ENCODE results near the gene TAS1R2. TPM values are rescaled to one million over a fixed set of nuclear protein-coding genes. Genes with fewer than 3 reads are reported as not detected.

TAS1R2 gene
- total and polyA plus RNA-seq, 9 of the 15 experiments (the other 6 are each of a cell fraction or from before 2014, with no cell fraction given), result not detected

DNA sequence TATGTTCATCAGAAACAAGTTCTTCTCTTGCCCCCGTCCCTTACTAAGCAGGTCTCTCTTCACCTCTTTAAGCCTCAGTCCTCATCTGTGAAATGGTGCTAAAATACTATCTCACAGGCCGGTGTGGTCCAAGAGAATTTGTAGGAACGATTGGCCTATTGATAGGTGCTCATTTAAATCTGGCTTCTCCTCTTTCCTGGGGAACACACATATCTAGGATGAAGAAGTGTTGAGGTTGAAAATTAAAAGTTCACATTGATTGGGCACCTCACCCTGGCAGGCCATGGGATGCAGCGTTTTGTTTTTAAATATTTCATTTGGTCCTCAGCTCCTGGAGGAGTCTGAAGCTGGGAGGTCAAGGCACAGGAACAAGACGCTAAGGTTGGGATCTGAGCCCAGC is 8.9 kb upstream of the TAS1R2 start (continued):
- TF ChIP-seq, protein P1, sequence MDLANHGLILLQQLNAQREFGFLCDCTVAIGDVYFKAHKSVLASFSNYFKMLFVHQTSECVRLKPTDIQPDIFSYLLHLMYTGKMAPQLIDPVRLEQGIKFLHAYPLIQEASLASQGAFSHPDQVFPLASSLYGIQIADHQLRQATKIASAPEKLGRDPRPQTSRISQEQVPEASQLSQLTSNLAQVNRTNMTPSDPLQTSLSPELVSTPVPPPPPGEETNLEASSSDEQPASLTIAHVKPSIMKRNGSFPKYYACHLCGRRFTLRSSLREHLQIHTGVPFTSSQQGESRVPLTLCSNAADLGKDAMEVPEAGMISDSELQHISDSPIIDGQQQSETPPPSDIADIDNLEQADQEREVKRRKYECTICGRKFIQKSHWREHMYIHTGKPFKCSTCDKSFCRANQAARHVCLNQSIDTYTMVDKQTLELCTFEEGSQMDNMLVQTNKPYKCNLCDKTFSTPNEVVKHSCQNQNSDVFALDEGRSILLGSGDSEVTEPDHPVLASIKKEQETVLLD (IDR thresholded peaks at IDR 0.05), result no peak
- TF ChIP-seq ZNF518B (CRISPR knock-in tag; IDR thresholded peaks at IDR 0.05) (no peak), IRF2 (CRISPR knock-in tag; IDR thresholded peaks at IDR 0.05) (no peak), BCL6 (CRISPR knock-in tag; IDR thresholded peaks at IDR 0.05) (no peak), SMARCA4 (IDR thresholded peaks at IDR 0.05) (no peak), CBX3 (IDR thresholded peaks at IDR 0.05; ENCODE audit: borderline replicate concordance in 1 of 2, low read length in 2 of 2) (no peak), ETV5 (CRISPR knock-in tag; IDR thresholded peaks at IDR 0.05; ENCODE audit: low read depth) (no peak), NR1H2 (CRISPR knock-in tag; IDR thresholded peaks at IDR 0.05) (no peak), POLR2A (conservative IDR thresholded peaks at IDR 0.05) (no peak)
- TF ChIP-seq, protein P2, sequence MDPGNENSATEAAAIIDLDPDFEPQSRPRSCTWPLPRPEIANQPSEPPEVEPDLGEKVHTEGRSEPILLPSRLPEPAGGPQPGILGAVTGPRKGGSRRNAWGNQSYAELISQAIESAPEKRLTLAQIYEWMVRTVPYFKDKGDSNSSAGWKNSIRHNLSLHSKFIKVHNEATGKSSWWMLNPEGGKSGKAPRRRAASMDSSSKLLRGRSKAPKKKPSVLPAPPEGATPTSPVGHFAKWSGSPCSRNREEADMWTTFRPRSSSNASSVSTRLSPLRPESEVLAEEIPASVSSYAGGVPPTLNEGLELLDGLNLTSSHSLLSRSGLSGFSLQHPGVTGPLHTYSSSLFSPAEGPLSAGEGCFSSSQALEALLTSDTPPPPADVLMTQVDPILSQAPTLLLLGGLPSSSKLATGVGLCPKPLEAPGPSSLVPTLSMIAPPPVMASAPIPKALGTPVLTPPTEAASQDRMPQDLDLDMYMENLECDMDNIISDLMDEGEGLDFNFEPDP (CRISPR knock-in tag; IDR thresholded peaks at IDR 0.05), result no peak
- TF ChIP-seq, protein P3, sequence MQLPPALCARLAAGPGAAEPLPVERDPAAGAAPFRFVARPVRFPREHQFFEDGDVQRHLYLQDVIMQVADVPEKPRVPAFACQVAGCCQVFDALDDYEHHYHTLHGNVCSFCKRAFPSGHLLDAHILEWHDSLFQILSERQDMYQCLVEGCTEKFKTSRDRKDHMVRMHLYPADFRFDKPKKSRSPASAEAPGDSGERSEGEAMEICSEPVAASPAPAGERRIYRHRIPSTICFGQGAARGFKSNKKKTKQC (CRISPR knock-in tag; IDR thresholded peaks at IDR 0.05), result no peak
